Activated T-cell treated with anti-CD3 and anti-CD28 coated beads for 24 hours (primary cell): ENCODE results near the gene THBS4.

Experiments used
- DNase-seq: peaks from one replicate; pipeline ENCODE4 v3.0.0-alpha.2; 2020; ENCODE audit warnings: low read depth

THBS4 gene

GRCh38 chr5:80116465-80116864 is 81.3 kb downstream of the THBS4 start:
- no peak for DNase-seq

- no peak for DNase-seq
These were observed 82.3 kb downstream of the THBS4 start for GRCh38 chr5:80117446-80117845.

GRCh38 chr5:80119372-80119771 is 84.2 kb downstream of the THBS4 start:
- DNase-seq, result no peak

GRCh38 chr5:80122579-80122978 is 87.4 kb downstream of the THBS4 start:
- DNase-seq, result no peak

GRCh38 chr5:80124121-80124918 is 89.2 kb downstream of the THBS4 start:
- no peak for DNase-seq

GRCh38 chr5:80125022-80125961 is 90.1 kb downstream of the THBS4 start:
- no peak for DNase-seq

- DNase-seq, result no peak
These were observed 90.9 kb downstream of the THBS4 start for GRCh38 chr5:80125962-80126480.

GRCh38 chr5:80127116-80127552 is 92.0 kb downstream of the THBS4 start:
- DNase-seq, result no peak

GRCh38 chr5:80128141-80128540 is 93.0 kb downstream of the THBS4 start:
- DNase-seq, result no peak

- no peak for DNase-seq
These were observed 94.0 kb downstream of the THBS4 start for GRCh38 chr5:80129146-80129545.
